Sciatic nerve (tissue), 2 donors: ENCODE data around the gene ITGAE. TPM values are rescaled to one million over a fixed set of nuclear protein-coding genes. Genes with fewer than 3 reads are reported as not detected.
"Not testable (repeated sequence)": the region's sequence is repeated elsewhere in the genome, so short reads cannot be mapped to it uniquely, and the experiment has no call there.

ENCODE experiments used
- ATAC-seq: fragments of 200-7000 bp; cut with Tn5 transposase; one replicate; pipeline ENCODE4 v1.9.1; 2020; ENCODE audit warnings: mild to moderate bottlenecking, moderate library complexity
- DNase-seq: peaks from one replicate; pipeline ENCODE4 v3.0.0-alpha.2; 2020; ENCODE audit warnings: low spot score
- intact Hi-C: fragments of 100-400 bp; cut with DNase I; formaldehyde crosslinking; loops from one replicate; pipeline ENCODE4 v1.14.2; 2022
- total RNA-seq: library from RNA; stranded (reverse); fragmentation: NEBNext Ultra II Directional; extraction: Animal tissue kit (Norgen Biotek cat#: 25700); gene quantifications from one replicate; pipeline ENCODE4 v1.2.1, GENCODE V29; 2021
- donor health status: DM: no; HTN: no; CAD: no.
- donor health status: DM: no; HTN: no; CAD: no.

ITGAE gene
- total RNA-seq, 1 donor from 2014 or later, result 19.3 TPM

GRCh38 chr17:3712811-3713463 lies 88.1 kb downstream of the ITGAE start:
- ATAC-seq (no peak), DNase-seq (no peak)
- intact Hi-C loops, result no loop called here

DNA sequence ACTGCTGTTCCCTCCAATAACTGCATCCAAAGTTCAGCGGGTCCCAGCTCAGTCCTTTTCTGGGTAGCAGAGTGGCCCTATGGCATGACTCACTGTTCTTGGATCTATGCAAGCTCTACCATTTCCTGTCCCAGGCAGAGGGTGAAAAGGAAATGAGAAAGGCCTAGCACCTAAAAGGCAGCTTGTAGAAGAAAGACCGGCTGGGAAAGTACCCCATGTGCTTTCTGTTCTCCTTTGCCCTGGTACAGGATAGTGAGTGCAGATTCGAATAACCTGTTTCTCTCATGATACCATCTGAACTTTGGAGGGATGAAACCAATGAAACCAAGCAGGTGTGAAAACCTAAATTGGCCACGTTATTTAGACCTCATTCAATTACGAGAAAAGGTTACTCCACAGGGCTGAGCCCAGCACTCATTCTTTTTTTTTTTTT lies 90.0 kb downstream of the ITGAE start:
- ATAC-seq, result peak; percentile 36
- intact Hi-C loops, result no loop called here
- no peak for DNase-seq

DNA sequence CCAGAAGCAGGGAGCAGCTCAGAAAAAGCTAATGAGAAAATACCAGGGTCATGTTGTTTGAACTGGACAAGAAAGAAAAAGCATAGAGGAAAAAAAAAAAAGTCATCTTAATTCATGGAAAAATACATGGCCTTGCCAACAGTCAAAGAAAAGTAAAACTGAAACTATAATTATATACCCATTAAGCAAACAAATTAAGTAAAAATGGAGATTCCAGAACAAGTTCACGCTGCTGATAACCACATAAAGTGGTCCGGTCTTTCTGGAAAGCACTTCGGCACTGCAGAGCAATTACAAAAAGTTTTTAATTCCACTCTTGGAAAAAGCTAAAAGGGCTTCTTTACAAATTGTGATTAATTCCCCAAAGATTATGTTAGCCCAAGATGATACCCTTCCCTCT lies 92.6 kb downstream of the ITGAE start:
- ATAC-seq (no peak), DNase-seq (no peak)
- intact Hi-C loops, result no loop called here

- DNase-seq, intact Hi-C loops, ATAC-seq: not testable (repeated sequence)
Observed at GRCh38 chr17:3705718-3705984, 95.3 kb downstream of the ITGAE start.

GRCh38 chr17:3704931-3705717 lies 95.9 kb downstream of the ITGAE start:
- ATAC-seq (no peak), DNase-seq (no peak)
- intact Hi-C loops, result no loop called here

DNA sequence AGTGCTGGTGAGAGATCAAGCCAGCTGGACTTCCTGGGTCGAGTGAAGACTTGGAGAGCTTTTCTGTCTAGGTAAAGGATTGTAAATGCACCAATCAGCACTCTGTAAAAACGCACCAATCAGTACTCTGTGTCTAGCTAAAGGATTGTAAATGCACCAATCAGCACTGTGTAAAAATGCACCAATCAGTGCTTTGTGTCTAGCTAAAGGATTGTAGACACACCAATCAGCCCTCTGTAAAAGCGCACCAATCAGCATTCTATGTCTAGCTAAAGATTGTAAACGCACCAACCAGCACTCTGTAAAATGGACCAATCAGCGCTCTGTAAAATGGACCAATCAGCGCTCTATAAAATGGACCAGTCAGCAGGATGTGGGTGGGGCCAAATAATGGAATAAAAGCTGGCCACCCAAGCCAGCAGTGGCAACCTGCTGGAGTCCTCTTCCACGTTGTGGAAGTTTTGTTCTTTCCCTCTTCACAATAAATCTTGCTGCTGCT lies 98.9 kb downstream of the ITGAE start:
- ATAC-seq, DNase-seq, intact Hi-C loops: not testable (repeated sequence)

DNA sequence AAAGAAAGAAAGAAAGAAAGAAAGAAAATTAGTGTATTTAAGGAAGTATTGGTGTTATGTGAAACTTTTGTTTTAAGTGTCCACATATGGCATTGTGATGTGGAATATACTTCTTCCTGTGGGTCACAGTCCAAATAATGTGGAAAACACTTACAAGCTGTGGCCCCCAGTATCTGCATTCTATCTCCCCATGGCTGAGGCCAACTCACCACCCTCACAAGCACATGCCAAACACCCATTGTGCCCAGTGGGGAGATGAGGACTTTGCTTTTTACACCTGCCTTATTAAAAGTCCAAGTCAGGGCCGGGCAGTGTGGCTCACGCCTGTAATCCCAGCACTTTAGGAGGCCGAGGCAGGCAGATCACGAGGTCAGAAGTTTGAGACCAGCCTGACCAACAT lies 101.0 kb downstream of the ITGAE start:
- no peak for DNase-seq
- no peak for ATAC-seq
- intact Hi-C loops, result no loop called here

DNA sequence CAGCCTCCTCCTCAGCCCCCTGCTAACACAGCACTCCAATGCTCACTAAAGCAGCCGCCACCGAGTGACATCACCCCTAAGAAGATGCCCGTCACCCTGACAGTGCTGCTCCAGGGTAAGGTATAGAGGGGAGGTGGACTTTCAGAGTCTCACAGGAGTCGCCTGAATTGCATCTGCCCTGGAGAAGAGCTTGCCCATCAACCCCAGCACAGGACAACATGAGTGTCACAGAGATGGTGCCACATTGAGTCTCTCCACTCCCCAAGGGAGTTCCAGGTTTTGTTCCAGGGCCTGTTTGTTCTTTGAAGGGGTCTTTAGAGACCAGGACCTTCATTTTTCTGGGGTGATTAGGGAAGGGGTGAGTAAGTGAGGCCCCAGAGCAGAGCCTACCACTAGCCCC lies 102.8 kb downstream of the ITGAE start:
- DNase-seq (no peak), ATAC-seq (no peak)
- intact Hi-C loops, result no loop called here

DNA sequence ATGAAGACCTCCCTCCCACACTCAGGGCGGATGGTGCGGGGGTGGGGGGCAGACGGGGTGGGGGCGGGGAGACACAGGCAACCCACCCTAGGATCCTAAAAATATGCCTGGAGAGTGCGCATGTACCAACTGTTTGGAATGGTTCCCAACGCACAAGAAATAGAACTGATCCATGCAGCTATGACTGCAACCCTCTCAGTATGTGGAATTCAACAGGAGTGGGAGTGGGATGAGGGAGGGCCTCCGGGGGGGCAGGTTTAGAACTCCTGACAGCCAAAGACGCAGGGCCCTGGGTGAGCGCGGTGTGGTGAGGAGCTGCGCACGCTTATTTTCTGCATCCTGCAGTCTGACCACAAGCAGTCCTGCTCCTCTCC lies 103.9 kb downstream of the ITGAE start:
- ATAC-seq, result no peak
- intact Hi-C loops, result no loop called here
- no peak for DNase-seq

- ATAC-seq (peak; percentile 34), DNase-seq (no peak)
- intact Hi-C loops, result no loop called here
Observed at GRCh38 chr17:3695723-3696411, 105.1 kb downstream of the ITGAE start, which contains the start of gene P2RX5. TSS of gene P2RX5 (minus strand) at chr17:3696155. CDS start at chr17:3696005, 150 bp downstream.

- intact Hi-C loops, result no loop called here
- DNase-seq, result no peak
- no peak for ATAC-seq
Observed at GRCh38 chr17:3695129-3695722, 105.8 kb downstream of the ITGAE start.

DNA sequence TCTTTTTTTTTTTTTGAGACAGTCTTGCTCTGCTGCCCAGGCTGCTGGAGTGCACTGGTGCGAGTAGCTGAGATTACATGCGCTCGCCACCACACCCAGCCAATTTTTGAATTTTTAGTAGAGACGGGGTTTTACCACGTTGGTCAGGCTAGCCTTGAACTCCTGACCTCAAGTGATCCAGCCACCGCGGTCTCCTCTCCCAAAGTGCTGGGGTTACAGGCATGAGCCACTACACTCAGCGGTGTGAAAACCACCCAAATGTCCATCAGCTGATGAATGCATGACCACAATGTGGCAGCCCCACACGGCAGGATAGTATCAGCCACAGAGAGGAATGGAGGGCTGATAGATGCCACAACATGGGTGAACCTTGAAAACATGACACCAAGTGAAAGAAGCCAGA lies 107.2 kb downstream of the ITGAE start:
- no peak for DNase-seq
- intact Hi-C loops, result no loop called here
- no peak for ATAC-seq

DNA sequence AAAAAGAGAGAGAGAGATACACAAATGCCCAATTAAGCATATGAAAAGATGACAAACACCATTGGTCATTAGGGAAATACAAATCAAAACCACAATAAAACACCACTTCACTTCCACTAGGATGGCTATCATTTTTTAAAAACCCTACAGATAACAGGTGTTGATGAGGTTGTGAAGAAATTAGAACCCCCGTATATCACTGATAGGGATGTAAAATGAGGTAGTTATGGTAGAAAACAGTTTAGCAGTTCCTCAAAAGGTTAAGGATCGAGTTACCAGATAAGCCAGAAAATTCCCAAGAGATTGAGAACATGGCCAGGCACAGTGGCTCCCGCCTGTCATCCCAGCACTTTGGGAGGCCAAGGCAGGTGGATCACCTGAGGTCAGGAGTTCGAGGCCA lies 107.8 kb downstream of the ITGAE start:
- DNase-seq (no peak), ATAC-seq (no peak)
- intact Hi-C loops, result no loop called here

GRCh38 chr17:3692346-3692745 lies 108.6 kb downstream of the ITGAE start:
- ATAC-seq, result no peak
- intact Hi-C loops, result no loop called here
- no peak for DNase-seq

- no peak for ATAC-seq
- no peak for DNase-seq
- intact Hi-C loops, result no loop called here
Observed at GRCh38 chr17:3691617-3692067, 109.3 kb downstream of the ITGAE start.

DNA sequence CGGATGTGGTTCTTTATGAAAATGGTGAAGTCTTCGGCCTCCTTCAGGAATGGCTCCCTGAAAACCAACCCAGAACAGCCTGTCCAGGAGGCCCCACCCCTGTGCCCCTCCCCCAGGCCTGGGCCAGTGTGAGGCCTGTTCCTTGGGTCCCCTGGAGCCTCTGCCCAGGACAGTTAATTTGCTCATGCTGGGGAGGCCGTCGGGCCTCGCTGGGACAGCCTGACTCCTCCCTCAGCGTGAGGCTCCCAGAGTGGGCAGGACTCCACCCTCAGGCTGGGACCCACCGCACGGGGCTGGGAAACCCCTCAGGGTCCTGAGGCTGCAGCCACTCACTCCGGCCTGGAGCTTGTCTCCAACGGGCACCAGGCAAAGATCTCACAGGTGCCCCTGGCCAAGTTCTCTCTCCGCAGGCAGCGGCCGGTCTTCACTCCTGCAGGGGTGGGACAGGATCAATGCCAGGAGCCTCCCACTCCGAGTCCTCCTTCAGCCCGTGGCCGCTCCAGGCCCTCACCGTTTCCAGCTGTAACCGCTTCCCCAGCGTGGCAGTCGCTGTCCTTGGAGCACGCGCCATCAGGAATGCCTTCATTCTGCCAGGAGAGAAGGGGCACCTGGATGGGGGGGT lies 110.8 kb downstream of the ITGAE start:
- intact Hi-C loops, result no loop called here
- ATAC-seq (peak; percentile 26), DNase-seq (no peak)

DNA sequence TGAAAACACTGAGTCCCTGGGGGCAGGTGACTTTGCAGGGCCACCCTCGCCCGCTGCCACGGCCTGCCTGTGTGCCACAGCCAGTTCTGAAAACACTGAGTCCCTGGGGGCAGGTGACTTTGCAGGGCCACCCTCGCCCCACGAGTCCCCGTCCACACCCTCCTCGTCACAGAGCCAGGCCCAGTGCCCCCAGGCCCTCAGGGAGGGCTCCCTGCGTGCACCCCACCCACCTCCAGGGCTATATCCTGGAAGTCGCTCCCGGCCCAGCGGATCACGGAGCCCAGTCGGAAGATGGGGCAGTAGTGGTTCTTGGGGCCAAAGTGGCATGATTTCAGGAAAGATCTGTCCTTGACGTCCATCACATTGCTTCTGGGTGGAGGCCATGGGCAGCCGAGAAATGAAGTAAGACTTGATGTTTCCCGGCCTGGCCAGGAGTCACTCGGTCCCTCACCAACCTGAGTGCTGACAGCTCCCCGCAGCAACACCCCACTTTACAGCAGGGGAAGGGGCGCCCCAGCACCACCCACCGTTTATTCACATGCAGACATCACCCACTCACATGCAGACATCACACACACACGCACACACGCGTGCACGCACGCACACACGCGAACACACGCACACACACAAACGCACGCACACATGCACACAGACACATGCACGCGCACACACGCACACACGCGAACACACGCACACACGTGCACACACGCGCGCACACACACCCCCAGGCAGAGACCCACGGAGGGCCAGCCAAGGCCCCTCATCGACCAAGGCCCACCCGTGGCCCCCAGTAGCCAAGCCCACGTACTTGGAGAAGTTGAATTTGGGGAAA lies 111.5 kb downstream of the ITGAE start:
- intact Hi-C loops, result no loop called here
- no peak for DNase-seq
- ATAC-seq, result peak; percentile 32

GRCh38 chr17:3688852-3689261 lies 112.1 kb downstream of the ITGAE start:
- DNase-seq (no peak), ATAC-seq (peak; percentile 42)
- intact Hi-C loops, result no loop called here
